ENCODE data around the gene TMEM200B.
"Not testable (repeated sequence)": the region's sequence is repeated elsewhere in the genome, so short reads cannot be mapped to it uniquely, and the experiment has no call there.

Gene TMEM200B

DNA sequence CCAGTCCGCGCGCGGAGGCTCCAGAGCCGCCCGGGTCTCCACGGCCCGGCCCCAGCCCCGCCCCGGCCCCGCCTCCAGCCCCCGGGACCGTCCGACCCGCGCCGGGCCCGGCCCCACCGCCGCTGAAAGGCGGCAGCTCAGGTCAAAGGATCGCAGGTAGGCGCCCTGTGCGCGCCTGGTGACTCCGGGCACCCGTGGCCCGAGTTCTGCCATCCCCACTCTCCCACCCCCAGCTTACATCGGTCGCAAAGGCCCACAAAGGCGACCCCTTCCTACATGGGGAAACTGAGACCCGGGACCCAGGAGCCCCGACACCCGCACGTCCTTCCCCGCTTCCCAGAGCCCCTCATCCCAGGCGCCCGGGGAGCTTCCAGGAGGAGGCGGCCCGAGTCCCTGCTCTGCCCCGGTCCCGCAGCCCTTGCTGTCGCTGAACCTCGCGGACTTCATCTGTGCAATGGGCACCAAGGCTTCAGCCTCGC is at the start of gene TMEM200B:
TMEM200B (minus strand) TSS at position 17 of the 479 bp plus-strand sequence. CDS start 2,075 bp downstream, outside the sequence.
- no peak for DNase-seq

DNA sequence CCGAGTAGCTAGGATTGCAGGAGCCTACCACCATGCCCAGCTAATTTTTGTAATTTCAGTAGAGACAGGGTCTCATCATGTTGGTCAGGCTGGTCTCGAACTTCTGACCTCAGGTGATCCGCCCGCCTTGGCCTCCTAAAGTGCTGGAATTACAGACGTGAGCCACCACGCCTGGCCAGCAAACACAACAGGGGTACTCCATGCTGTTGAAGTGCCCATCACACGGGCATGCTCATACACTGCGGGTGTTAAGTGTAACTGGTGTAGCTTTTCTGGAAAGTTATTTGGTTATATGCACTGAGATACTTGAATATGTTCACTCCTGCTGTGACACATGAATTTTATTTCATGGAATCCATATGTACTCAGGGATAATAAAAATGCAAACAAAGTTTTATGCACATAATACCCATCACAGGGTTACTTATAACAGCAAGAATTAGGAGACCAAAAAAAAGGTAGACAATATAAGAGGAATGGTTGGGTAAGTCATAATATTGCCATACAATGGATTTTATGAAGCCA is 48.8 kb upstream of the TMEM200B start:
- no peak for DNase-seq

DNA sequence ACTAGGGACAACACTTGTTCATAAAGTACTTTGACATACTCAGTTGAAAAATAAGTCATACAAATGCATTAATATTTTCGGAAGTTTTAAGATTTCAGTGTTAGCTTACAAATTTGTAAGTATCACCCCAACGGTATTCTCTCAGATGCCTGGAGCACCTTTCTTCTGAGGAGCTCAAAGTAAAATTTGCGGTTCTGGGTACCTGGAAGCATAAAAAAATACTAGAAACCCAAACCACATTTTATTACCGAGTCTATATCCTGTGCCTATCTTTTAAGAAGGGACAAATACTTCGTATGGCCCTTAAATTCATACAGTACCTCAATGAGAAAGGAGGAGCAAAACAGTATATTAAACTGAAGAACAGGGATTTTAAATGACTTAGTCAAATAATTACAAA is 47.8 kb upstream of the TMEM200B start:
- no peak for DNase-seq

DNA sequence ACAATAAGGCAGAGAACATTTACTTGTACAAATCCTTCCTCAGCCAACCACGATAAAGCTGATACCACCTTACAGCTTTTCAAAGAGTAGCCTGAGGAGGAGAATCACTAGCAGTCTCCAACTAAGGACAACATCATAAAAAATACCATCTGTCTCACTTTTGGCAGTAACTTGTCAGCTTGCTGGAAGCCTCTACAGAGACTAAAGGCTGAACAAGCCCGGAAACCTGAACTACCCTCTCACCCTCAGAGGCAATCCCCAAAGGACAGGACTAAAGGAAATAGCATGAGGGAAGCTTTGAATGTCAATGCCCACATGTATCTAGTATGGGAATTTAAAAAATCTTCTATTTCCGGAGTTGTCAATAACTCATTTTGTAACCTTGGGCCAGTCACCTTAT is 47.4 kb upstream of the TMEM200B start:
- peak; percentile 95 for DNase-seq

DNA sequence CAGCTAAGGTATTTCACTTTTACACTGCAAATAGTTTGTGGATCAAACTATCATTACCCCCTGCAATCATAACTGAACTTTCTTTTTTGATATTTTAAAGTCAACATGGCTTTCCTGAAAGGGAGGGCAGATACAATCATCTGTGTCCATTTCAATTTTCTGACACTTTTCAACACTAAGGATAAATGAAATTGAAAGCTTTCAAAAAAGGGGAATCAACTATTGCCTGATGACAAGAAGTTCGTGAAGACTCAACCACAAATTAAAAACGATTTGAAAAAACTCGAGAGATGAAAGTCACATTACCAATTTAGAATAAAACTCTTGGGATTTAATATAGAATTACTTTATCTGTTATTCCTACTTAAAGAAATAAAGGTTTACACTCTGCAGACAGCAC is 46.3 kb upstream of the TMEM200B start:
- DNase-seq: no peak

DNA sequence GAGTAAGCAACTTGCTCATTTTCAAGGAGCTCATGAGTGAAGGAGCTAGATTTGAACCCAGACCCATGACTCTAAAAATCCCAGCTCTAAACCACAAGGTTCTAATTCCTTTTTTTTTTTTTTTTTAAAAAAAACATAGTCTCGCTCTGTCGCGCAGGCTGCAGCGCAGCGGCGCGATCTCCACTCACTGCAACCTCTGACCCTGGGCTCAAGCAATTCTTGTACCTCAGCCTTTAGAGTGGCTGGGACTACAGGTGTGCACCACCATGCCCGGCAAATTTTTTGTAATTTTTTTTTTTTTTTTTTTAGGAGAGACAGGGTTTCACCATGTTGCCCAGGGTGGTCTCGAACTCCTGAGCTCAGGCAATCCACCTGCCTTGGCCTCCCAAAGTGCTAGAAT is 44.2 kb upstream of the TMEM200B start:
- DNase-seq: no peak

DNA sequence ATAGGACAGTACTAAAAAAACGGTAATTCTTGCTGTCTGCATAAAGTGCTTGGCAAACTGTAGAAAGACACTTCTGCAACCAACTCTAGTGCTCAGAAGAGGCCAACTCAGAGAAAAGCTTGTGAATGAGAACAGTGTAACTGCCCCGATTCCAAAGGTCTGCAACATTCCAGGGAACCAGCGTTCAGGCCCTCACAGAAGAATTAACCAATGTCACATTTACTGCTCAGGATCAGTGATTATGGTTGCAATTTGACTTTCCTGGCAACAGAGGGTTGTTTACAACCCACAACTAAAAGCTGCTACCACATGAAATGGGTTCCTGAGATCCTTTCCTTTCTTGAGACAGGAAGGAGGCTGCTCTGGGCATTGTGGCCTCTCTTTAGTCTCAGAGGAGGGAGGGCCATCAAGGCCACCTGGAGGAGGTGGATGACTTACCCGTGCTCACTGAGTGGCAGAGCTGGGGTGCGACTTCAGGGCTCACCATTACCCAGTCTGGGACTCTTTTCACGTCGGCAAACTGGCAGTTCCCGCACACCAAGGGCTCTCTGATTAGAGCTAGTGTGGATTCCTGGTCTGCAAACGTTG is 42.7 kb upstream of the TMEM200B start:
- DNase-seq: no peak

DNA sequence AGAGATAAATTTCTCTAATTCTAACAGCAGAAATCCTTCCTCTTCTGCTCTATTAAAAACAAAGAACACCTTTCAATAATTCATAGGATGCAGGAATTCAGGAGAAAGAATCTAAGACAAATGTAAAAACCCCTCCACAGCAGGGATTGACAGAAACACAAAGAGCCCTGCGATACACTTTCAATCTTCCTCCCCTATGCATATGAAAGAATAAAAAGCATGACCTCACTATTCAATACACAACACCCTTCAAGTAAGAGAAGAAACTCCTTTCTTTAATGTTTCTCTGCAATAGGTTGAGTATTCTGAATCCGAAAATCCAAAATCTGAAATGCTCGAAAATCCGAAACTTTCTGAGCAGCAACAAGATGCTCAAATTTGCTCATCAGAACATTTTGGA is 40.9 kb upstream of the TMEM200B start:
- no peak for DNase-seq

DNA sequence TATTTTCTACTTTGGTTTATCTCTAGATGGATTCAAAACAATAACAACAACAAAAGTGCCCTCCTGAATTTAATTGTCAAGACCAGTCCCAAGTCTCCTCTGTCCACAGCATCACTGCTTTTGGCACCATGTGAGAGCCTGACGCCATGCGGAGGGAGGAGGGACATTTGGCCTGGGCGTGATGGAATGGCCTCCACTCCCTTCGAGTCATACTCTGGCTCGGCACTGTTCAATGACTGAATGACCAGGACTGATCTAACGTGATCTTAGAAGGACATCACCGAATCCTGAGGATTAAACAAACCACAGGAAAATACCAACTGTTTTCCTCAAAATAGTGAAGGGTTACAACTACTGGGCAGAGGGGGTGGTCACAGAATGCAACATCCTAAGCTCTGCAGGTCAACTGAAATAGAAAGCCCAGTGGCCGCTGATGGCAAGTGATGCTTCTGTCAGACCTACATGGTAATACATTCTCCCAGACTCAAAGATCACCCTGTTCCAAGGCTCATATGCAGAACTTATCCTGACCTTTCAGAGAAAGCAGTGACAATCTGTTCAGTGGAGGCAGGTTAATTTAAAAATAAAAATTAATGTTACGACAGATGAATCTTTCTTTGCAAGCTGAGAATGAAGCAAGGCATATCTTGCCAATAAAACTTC is 38.9 kb upstream of the TMEM200B start:
- DNase-seq: no peak

DNA sequence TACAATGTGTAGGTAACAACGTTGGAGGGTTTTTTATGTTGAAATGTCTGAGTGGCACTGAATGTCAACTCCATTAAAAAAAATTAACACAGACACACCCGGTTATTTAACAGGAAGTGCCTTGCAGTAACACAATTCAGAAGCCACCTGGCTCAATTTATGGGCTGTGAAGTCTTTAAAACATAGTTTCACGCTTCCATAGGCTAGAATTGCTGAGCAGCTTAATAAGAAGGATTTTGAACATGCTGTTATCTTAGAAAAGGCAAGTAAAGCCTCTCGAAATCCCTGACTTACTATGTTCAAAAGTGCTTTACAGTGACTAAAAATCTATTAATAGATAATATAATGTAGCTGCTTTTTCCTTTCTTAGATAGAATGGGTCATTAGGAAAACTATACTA is 38.3 kb upstream of the TMEM200B start:
- DNase-seq: no peak

DNA sequence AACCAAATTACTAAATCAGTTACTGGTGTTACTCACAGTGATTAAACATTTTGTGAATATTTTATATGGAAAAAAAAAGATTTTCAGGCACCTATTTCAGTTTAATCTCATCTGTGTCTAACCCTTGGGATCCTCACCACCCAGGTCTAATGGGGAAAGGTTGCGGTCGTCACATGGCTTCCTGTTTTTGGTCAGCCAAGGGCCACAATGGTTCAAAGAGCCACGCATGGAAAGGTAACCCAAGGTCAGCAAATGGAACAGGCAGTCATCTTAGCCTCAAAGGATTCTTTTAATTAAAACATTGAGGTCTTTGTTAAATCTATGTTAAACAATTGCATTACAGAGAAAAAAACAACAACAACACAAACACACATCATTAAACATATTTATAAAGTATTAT is 36.1 kb upstream of the TMEM200B start:
- no peak for DNase-seq

DNA sequence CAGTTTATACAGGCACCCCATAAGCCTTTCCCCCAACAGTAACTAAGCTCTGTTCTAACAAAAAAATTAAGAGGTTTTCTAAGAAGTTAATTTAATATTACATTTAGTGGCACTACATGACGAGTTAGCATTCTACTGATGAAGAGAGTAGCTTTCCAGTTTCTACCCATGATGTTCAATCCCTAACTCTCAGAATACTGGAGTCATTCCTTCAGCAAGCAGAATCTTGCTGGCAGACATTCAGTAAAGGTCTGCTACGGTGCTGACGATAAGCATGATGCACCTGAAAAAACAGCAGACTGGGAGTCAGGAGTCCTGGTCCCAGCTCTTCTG is 33.5 kb upstream of the TMEM200B start:
- DNase-seq: no peak

DNA sequence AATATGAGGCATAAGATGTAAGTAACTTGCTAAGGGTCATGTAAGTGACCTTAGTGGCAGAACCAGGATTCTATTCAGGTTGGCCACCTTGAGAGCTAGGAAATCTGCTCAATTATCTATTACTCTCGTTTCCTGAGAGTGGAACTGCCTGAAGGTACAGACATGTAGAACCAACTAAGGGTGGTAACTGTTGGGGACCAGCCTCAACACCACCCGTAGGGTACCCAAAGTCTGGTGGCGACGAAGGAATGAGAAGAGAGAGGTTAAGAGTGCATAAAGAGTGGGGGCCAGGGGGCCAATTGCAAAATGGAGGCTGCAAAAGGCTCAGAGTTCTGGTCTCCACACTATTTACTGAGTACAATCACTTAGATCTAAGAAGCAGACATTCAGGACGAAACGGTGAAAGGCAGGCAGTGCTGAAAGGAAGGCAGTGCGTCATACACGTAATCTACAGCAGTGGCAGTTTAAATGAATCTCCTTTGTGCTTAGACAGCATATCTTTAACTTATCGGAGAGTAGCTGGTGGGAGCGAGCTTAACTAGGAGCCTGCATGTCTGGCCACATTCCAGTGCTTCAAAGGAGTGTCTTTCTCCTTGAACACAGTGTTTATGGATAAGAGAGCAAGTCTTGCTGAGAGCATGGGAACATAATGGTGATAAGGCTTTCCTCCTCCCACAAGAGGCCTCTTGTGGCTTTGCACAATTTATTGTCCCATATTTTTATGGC is 33.0 kb upstream of the TMEM200B start:
- no peak for DNase-seq

DNA sequence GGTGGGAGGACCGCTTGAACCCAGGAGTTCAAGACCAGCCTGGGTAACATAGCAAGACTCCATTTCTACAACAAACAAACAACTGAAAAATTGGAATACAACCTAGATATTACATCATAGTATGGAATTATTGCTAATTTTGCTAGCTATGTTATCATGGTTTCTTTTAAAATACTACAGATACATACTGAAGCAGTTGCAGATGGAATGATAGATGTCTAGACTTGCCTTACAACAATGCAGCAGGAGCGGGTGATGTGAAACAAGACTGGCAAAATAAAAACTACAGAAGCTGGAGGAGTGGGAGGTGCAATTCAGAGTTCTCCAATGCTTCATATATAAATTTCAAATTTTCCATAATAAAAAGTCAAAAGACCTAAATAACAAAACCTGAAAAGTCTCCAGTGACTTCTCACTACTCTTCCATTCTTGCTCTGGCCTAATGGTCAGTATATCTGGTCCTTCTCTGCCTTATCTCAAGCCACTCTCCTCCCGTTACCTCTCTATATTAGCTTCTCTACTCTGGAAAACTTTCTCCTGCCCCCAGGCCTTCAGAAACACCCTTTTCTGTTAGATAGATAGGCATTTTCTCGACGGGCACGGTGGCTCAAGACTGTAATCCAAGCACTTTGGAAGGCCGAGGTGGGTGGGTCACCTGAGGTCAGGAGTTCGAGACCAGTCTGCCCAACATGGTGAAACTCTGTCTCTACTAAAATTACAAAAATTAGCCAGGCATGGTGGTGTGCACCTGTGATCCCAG is 28.5 kb upstream of the TMEM200B start:
- no peak for DNase-seq

DNA sequence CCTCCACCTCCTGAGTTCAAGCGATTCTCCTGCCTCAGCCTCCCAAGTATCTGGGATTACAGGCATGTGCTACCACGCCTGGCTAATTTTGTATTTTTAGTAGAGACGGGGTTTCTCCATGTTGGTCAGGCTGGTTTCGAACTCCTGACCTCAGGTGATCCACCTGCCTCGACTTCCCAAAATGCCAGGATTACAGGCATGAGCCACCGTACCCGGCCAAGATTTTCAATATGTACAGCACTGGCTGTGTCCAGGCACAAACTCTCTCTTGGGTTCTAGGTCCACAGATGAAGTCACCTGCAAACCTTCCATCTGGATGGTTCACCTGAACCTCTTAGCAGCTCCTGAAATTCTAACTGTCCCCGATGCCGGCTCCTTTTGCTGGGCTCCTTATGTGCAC is 26.6 kb upstream of the TMEM200B start:
- DNase-seq: not testable (repeated sequence)

DNA sequence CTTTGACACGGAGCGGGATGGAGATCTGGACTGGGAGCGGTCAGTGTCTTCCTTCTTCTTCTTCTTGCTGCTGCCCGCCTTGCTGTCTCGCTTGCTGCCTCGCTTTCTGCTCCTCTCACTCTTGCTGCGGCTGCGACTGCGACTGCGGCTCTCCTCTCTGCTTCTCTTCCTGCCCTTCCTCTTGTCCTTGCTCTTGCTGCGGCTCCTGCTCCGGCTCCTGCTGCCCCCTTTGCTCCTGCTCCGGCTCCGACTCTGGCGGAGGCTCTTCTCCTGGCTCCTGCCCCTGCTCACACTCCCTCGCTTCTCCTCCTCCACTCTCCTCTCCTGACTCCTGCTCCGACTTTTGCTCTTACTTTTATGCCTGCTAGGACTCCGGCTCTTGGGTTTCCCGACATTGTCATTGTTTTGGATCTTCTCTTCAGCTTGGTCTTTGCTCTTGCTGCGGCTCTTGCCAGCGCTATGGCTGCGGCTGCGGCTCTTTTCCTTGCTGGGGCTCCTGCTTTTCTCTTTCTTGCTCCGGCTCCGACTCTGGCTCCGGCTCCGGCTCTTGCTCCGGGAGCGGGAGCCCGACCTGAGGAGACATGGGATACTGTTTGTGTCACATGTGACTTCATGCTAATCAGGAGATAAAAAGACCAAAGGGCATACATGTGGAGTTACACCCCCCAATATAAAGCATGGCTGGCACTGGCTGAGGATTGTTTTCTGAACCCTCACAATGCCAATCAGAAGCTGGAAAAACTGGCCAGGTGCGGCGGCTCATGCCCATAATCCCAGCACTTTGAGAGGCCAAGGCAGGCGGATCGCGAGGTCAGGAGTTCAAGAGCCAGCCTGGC is 25.2 kb upstream of the TMEM200B start:
- no peak for DNase-seq

DNA sequence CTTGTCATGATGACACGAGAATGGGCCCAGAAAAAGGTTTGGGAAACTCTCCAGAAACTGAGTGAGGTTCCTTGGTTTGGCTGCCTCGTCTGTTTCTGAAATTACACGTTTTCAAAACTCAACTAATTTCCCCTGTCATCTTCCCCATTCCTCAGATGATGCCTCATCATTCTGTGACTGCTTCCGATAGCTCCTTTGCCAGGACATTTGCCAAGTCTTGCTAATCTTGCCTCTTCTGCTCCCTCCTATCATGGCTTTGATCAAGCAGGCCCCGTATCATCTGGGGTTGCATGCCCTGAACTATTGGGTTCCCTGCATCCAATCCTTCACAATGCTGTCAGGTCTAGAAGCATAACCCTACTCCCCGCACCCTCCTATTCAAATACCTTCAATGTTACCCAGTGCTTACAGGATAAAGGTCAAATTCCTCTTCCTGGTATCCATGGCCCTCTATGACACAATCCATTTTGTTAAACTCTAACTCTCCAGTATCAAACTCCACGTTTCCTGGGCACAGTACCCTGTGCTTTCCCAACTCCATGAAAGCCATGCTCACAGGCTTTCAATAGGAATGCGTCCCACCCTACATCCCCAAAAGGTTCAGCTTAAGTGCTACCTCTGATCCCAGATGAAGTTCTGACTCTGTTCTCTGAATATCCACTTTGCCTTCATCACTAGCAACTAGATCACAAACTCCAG is 22.2 kb upstream of the TMEM200B start:
- no peak for DNase-seq

DNA sequence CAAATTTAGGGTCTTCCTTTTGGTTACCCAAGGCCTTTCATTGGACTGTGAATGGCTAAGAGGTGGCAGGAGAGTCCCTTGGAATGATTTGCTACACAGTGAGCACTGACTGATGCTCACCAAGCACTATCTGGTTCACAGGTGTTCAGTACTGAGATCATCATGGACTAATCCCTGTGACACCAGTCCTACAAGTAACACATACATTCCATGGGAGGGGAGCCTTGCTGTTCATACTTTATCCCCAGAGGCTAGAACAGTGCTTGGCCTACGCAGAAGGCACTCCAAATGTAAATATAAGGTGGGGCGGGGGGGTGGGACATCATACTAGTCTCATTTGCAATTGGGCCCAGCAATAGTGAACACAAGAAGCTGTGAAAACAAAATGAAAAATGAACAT is 20.5 kb upstream of the TMEM200B start:
- DNase-seq: no peak

DNA sequence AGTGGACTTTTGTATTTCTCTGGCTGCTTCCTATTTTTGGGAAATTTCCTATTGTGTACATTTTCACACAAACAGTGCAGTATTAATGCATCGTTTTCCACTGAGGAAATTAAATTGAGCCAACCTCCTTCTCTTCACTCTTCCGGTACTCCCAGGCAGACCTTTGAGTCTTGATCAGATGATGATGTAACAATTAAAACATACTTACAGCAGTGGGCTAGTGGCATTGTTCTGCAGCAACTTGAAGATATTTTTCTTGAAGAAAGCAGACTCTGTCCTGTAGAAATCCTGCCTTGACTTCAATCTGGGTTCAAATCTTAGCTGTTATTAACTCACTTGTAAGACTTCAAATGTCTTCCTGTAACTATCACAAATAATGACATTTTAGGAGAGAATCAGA is 19.0 kb upstream of the TMEM200B start:
- no peak for DNase-seq

DNA sequence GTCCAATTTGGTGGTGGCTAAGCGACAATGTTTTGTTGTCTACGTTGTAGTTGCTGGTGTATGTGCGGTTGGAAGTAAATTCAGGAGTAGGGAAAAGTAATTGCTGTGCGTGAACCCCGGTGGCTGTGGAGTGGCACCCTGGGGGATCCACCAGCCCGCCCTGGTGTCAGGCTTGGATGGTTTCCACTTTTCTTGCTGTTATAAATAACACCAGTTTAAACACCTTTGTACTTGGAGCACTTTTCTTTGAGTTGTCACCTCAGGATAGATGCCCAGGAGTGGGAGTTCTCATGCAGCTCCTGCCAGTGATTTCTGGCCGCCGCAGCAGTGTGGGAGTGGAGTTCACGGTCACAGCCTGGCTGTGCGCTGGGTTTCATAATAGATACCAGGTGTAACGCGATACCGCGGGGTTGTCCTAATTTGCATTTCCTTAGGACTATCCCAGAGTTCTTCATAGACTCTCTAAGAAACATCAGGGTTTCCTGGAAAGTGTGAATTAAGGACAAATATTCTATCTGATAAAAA is 12.8 kb upstream of the TMEM200B start:
- DNase-seq: no peak

DNA sequence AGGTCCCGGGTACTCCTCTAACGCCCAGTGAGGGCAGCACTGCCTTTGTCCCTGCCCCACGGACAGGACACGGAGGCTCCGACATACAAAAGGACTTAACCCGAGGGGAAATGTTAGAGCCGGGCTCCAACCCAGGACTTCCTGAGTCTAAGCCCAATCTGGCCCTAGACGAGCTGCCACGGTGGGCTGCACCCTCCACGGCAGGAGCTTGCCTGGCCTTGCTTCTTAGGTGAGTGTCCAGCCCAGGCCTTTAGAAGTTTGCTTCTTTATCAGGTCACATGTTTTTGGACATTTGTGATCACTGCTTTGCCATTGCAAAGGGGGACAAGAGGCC is 11.0 kb upstream of the TMEM200B start:
- no peak for DNase-seq

Measured in DMS 273 treated with DMSO at 0.1 percent for 48 hours (cell line).